Measurements from ENCODE around the gene MYOZ2. TPM values are rescaled to one million over a fixed set of nuclear protein-coding genes. Genes with fewer than 3 reads are reported as not detected.

MYOZ2 gene
- 0.23 TPM for total RNA-seq
- long read RNA-seq, result 0 reads

DNA sequence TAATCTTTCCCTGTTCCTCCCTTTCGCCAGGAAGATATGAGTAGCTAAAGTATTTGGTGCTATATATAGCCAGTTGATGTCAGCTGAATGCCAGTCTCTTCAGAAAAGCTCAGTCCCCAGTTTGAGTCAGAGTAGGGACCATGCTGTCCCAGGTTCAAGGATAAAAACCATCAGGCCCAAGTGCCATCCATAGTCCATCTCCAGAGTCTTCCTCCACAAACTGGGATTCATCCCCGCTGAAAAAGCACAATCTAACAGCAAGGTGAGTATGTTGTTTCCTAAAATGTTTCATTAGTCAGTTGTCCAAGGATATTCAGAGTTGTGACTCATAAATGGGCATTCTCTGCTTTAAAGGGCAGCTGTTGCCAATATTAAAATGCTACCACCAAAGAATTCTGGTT is at the start of gene MYOZ2:
TSS of gene MYOZ2 (plus strand) at position 112 of the 401 bp plus-strand sequence. CDS start 694 bp downstream, outside the sequence.
- Histone ChIP-seq H3K4me1 (peaks cover 14% of the 10 kb centered on the region), H3K27me3 (no peaks in the 10 kb centered on the region), H3K36me3 (no peaks in the 10 kb centered on the region), H3K9me3 (no peaks in the 10 kb centered on the region), H3K4me3 (no peak within 1 kb of the TSS), H3K27ac (no peak within 1 kb of the TSS)
- no peak for ATAC-seq
- DNase-seq, result no peak
- intact Hi-C loops (cut with DNase I), result no loop called here
- TF ChIP-seq, protein P1, sequence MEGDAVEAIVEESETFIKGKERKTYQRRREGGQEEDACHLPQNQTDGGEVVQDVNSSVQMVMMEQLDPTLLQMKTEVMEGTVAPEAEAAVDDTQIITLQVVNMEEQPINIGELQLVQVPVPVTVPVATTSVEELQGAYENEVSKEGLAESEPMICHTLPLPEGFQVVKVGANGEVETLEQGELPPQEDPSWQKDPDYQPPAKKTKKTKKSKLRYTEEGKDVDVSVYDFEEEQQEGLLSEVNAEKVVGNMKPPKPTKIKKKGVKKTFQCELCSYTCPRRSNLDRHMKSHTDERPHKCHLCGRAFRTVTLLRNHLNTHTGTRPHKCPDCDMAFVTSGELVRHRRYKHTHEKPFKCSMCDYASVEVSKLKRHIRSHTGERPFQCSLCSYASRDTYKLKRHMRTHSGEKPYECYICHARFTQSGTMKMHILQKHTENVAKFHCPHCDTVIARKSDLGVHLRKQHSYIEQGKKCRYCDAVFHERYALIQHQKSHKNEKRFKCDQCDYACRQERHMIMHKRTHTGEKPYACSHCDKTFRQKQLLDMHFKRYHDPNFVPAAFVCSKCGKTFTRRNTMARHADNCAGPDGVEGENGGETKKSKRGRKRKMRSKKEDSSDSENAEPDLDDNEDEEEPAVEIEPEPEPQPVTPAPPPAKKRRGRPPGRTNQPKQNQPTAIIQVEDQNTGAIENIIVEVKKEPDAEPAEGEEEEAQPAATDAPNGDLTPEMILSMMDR (IDR thresholded peaks at IDR 0.05), result no peak

DNA sequence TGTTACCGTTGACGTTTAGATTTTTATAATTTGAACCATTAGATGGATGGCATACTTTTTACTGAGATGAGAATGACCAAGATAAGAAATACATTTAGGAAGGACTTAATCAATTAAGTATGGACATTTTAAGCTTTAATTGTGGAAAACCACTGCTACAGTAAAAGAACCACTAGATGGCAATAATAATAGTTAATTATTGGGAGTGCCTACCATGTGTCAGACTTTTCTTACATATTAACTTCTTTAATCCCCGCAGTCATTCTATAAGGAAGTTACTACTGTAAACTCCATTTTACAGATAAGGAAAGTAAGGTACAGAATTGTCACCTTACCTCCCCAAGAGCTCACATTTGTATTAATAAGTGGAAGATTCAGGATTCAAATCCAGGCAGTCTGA is 48.5 kb upstream of the MYOZ2 start:
- TF ChIP-seq, protein P1 (IDR thresholded peaks at IDR 0.05), result peak; percentile 42
- no peaks in the 10 kb centered on the region for H3K4me1 ChIP-seq
- H3K4me3 ChIP-seq, result no peak overlapping the region
- no peak overlapping the region for H3K27ac ChIP-seq
- ATAC-seq (no peak), DNase-seq (no peak)
- intact Hi-C loops (cut with DNase I), result no loop called here
- H3K9me3 ChIP-seq, result no peaks in the 10 kb centered on the region
- no peaks in the 10 kb centered on the region for H3K36me3 ChIP-seq
- H3K27me3 ChIP-seq, result no peaks in the 10 kb centered on the region

DNA sequence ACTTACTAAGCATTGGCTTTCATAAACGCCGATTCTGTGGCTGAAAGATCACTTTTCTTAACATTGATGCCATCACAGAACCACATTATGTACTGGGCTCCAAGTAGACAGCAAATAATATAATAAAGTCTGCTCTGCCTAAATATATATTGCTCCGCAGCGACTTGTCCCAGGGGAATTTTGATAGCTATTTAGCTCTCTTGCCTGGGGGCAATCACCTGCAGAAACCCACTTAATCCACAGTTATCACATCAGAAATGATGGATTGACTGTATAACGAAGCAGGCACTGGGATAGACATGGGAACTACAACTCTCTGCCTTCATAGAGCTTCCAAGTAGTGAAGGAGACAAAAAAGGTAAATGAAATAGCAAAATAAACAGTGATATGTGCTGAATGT is 48.0 kb upstream of the MYOZ2 start:
- H3K27ac ChIP-seq, result no peak overlapping the region
- H3K36me3 ChIP-seq, result no peaks in the 10 kb centered on the region
- no peak for DNase-seq
- H3K4me1 ChIP-seq, result no peaks in the 10 kb centered on the region
- no peak for ATAC-seq
- TF ChIP-seq, protein P1 (IDR thresholded peaks at IDR 0.05), result no peak
- no peaks in the 10 kb centered on the region for H3K9me3 ChIP-seq
- H3K27me3 ChIP-seq, result no peaks in the 10 kb centered on the region
- intact Hi-C loops (cut with DNase I), result no loop called here
- H3K4me3 ChIP-seq, result no peak overlapping the region

DNA sequence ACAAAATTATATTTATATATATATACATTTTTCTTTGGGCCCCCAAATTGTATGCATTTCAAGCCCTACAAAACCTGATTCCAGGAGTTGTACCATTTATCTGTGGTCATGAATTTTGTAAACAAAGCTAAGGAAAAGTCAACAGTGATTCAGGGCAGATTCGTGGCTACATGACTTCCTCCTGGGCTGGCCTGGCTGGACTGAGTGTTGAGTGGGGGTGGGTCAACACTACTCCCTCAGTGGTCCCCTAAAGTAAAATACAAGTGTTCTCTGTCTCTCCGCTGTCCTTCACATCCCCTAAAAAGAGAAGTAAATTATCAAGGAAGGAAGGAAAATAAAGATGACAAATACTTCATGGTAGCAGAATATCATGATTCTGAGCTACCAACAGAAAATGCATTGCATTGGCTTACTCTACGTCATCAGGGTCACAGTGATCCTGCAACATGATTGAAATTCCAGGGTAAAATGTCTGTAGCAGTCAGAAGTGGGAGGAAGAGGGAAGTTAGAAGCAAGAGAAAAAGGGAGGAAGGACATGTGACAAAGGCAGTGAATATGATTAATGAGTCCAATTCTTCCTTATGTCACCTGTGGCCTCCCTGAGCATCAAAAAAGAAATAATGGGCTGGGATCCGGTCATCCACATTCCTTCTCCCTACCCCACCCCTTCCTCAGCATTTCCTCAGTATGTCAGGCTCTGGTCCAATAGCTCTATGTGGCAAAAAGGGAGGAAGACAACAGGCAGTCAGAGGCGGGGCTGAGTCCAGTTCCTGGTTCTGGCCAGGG is 42.4 kb upstream of the MYOZ2 start:
- DNase-seq, result no peak
- H3K27me3 ChIP-seq, result no peaks in the 10 kb centered on the region
- ATAC-seq, result no peak
- H3K36me3 ChIP-seq, result no peaks in the 10 kb centered on the region
- no peak overlapping the region for H3K27ac ChIP-seq
- H3K4me1 ChIP-seq, result no peaks in the 10 kb centered on the region
- H3K9me3 ChIP-seq, result no peaks in the 10 kb centered on the region
- intact Hi-C loops (cut with DNase I), result no loop called here
- no peak overlapping the region for H3K4me3 ChIP-seq
- TF ChIP-seq, protein P1 (IDR thresholded peaks at IDR 0.05), result no peak

DNA sequence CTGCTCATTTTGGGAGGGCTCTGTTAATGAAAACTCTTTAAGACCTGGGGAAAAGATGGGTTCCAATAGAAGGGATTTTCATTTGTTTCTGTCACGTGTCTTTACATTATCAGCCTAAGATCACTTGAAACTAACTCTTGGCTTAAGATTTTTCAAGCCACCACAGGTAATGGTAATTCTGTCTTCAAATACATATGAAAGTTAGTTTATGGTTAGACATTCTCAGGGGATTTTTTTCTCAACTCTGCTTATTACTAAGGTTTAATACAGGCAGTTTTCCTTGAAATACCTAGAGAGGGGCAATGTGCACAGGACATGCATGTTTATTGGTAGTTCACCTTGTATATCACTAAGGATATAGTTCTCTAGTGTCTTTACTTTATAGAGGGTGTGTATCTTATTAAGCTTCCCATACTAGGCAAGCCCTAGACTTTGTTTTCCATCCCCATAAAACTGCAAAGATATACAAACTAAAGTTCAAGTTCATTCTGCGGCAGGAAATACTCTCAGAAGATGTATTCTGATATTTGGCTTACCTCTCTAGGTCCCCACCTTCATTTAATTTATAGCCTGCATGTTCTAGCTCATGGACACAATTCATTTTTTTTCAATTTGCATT is 38.2 kb upstream of the MYOZ2 start:
- ATAC-seq (no peak), DNase-seq (no peak)
- no peak overlapping the region for H3K4me3 ChIP-seq
- H3K36me3 ChIP-seq, result no peaks in the 10 kb centered on the region
- TF ChIP-seq, protein P1 (IDR thresholded peaks at IDR 0.05), result no peak
- intact Hi-C loops (cut with DNase I), result no loop called here
- no peaks in the 10 kb centered on the region for H3K27me3 ChIP-seq
- no peak overlapping the region for H3K27ac ChIP-seq
- H3K4me1 ChIP-seq, result no peaks in the 10 kb centered on the region
- H3K9me3 ChIP-seq, result no peaks in the 10 kb centered on the region

All from upper lobe of right lung (tissue), 1 donor.